Stimulated activated CD8-positive, alpha-beta memory T cell treated with anti-CD3 and anti-CD28 coated beads, Interleukin-12 subunit alpha, Interleukin-12 subunit beta, amount 100 ng/mL, for 1 hour (primary cell): ENCODE data around the gene ARRDC1.
"Not testable (repeated sequence)": the region's sequence is repeated elsewhere in the genome, so short reads cannot be mapped to it uniquely, and the experiment has no call there.

Source experiments
- DNase-seq: peaks from one replicate; pipeline ENCODE4 v3.0.0-alpha.2; 2020; ENCODE audit warnings: low read depth

The ARRDC1 gene

DNA sequence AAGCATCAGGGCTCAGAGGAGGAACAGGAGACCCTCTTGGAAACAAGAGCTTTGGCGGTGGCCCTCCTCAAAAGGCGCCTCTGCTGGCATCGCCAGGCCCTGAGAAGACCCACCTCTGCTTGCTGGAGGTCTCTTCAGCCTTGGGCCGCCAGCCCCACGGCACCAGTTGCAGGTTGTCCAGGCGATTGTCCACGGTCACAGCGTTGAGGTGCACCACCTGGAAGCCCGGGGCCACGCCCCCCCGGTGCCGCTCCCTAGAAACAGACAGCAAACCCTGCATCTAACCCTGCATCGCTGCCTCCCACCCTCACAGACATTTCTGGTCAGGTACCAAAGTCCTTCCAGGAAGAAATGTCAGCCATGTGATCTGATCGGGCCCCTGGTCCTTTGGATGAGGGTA lies 18.6 kb upstream of the ARRDC1 start:
- no peak for DNase-seq

DNA sequence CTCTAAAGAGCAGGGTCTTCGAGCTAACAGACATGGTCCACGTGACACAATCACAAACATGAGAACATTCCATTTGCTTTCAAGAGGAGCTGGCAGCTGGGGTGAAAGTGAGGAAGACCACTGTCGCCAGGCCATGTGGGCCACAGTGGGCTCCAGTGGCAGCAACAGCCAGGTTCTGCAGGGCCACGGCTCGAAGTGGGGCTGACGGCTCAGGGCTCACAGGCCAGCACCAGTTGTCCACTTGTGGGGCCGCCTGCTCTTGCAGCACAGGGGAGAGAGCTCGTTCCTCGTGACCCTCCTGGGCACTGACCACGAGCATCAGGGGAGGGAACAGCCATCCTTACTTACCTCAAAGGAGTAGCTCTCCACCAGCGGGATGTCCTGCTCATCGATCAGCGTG lies 17.2 kb upstream of the ARRDC1 start:
- no peak for DNase-seq

DNA sequence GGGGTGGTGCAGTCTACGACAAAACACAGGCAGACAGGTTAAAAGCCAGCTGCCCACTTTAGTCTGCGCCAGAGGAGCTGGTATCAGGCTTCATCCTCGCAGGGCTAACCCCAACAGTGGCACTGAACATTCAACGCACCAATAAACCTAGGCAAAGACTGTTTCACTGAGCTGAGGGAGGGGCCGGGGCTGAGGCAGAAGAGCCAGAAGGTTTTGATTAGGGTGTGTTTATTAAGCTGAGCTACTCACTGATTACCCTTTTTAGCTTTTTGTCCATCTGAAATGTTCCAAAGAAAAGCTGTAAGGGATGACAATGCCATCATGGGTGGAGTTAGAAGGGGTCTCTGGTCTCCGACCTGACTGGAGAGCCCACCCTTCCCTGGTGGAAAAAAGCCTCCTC lies 16.6 kb upstream of the ARRDC1 start:
- no peak for DNase-seq

DNA sequence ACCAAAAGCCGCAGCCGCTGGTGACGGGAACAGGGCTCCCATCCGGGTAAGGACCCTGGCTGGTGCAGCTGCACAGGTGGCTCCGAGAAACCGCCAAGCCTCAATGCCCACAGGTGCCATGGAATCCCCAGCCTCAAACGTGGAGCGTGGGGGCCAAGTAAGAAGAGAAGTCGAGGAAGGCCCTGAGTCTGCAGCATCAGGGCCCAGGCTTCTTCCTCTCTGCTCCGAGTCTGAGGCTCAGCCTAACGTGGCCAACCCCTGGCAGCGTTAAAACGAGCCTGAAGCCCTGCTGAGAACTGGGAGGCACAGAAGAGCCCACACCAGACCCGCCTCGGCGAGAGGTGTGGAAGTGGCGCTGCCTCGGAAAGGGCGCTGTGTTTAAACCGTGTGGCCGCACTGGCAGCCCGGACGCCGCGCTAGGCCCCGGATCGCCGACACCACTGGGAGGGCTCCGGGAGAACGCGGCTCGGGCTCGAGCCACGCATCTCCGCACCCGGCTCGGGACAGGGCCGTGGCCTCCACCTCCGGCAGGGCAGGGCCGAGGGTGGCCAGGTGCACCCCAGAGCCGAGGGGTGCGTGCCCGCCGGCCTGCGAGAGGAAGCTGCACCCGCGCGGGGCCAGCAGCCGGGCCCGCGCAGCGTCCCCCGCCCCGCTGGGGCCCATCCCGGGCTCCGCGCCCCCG lies 15.9 kb upstream of the ARRDC1 start:
- DNase-seq = no peak

DNA sequence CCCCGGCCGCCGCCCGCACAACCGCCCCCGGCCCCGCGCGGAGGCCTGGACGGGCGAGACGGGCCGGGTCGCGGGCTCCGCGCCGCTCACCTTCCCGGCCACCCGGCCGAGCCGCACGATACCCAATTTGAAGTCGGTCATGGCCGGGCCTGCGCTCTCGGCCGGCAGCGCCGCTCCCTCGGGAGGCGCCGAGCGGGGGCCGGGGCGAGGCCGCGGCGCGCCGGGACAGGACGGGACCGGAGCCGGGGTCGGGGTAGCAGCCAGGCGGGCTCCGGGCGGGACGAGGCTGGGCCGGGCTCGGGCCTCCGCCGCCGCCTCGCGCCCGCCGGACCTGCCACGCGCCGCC lies 15.4 kb upstream of the ARRDC1 start:
- DNase-seq = no peak

DNA sequence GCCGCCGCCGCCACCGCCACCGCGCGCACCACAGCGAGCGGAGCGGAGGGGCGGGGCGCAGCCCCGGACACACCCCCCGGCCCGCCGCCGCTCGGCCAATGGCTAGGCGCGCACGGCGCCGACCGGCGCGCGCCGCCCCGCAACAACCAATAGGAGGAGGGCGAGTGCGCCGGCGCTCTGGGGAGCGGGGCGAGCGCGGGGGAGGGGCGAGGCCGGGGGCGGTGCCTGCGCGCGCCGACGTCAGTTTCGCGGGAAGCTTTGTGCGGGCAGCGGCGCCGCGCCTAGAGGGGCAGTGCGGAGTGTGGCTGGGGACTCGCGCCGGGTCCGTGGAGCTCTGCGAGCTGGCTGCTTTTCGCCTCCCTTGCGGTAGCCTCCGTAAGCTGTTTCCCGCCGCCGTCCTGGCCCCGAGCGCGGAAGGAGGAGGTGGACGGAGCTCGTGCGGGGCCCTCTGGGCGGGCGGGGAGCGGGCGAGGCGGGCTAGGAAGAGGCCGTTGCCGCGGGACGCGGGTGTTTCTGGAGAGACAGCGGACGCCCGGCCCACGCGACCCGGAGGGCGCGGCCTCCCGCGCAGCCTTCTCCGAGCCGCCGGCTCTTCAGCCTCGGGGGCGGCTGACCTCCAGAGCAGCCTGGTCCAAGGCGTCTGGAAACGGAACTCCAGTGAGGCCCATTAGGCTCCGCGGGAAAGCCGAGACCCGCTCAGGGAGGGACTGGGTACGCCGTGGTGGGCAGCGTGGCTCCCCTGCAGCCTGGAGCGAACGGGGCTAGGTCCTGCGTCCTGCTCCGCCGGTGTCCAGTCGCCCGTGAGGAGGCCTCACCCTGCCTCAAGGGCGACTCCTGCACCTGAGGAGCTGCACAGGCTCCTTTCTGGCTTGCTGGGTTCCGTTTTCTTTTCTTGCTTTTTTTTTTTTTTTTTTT lies 14.8 kb upstream of the ARRDC1 start, which contains the start of gene ZMYND19:
Gene ZMYND19 (minus strand): TSS at position 44 of the 915 bp plus-strand sequence. CDS start 249 bp downstream, outside the sequence.
- DNase-seq = peak; percentile 81

DNA sequence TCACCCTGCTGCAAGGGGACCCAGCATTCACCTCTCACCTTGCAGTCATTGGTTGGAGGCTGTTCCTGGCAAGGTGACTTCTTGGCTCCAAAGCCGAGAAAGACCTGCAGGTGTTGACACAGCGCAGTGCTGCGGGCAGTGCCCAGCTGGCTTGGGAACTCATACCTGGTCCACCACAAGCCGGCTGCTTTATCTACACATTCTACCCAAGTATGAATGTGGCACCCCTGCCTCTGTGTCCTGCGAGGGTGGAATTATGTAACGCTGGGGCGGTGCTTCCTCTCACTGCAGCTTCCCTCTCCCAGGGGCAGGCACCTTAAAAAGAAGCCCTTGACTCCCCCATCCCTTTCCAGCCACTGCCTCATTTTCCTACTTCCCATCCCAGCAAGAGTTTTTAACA lies 12.7 kb upstream of the ARRDC1 start:
- no peak for DNase-seq

DNA sequence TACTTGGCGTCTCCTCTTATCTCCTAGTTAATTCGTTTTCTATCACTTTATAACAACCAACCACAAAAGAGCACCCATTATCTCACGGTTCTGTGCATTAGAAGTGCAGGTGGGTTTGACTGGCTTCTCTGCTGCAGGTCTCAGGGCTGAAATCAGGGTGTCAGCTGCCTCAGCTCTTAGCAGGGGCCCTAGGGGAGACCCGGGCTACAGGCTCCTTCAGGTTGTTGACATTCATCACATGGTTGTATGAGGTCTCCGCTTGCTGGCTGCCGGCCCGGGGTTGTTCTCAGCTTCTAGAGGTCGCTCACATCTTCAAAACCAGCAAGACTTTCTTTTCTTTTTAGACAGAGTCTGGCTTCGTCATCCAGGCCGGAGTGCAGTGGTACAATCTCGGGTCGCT lies 12.3 kb upstream of the ARRDC1 start:
- no peak for DNase-seq

DNA sequence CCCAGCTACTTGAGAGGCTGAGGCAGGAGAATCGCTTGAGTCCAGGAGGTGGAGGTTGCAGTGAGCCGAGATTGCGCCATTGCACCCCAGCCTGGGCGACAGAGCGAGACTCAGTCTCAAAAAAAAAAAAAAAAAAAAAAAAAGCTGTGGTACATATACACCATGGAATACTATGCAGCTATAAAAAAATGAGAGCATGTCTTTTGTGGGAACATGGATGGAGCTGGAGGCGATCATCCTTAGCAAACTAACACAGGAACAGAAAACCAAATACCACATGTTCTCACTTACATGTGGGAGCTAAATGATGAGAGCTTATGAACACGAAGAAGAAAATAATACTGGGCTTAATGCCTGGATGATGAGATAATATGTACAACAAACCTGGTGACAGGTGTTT lies 8.9 kb upstream of the ARRDC1 start:
- not testable (repeated sequence) for DNase-seq

DNA sequence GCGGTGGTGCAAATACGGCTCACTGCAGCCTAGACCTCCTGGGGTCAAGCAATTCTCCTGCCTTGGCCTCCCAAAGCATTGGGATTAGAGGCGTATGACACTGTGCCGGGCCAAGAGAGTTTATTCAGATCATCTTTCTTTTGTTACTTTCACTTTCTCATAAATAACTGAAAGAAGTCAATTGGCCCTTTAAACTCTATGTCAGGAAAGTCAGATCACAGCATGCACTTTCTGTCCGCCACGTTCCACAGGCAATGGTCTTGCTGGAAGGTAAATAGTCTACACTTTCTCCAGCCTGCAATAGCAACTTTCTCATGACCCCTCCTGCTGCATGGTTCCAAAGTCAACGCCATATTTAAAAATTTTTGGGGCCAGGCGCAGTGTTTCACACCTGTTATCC lies 6.5 kb upstream of the ARRDC1 start:
- no peak for DNase-seq

DNA sequence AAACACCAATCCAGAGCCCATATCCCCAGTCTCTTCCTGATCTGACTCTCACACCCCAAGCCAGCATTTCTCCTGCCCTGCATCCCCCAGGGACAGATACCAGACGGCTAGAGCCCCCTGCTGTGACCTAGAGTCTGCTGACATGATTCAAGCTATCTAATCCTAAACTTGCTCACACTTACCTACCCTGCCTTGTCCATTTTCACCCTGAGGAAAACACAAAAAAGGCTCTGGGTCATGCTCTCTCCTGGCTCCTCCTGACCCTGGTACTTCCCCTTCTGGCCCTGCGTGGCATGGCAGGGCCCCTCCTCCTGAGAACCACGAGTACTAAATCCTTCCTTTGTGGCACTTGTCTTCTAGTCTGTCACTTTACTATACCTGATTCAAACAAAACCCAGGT lies 2.8 kb upstream of the ARRDC1 start:
- DNase-seq = no peak

DNA sequence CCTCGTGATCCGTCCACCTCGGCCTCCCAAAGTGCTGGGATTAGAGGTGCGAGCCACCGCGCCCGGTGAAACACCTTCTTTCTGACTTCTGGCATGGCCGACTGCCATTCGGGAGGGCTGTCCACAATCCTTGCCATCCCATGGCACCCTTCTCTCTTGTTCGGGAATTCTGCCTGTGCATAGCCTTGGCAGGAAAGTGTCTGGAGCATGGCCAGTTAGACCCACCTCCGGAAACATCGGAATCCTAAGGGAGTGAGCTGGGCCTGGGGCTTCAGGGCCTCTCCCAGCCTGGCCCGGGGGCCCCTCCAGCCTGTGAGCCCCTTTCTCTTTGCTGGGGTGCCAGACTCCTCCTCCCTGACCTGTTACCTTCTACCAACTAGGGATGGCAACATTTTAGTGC lies 1.6 kb upstream of the ARRDC1 start:
- DNase-seq = no peak

DNA sequence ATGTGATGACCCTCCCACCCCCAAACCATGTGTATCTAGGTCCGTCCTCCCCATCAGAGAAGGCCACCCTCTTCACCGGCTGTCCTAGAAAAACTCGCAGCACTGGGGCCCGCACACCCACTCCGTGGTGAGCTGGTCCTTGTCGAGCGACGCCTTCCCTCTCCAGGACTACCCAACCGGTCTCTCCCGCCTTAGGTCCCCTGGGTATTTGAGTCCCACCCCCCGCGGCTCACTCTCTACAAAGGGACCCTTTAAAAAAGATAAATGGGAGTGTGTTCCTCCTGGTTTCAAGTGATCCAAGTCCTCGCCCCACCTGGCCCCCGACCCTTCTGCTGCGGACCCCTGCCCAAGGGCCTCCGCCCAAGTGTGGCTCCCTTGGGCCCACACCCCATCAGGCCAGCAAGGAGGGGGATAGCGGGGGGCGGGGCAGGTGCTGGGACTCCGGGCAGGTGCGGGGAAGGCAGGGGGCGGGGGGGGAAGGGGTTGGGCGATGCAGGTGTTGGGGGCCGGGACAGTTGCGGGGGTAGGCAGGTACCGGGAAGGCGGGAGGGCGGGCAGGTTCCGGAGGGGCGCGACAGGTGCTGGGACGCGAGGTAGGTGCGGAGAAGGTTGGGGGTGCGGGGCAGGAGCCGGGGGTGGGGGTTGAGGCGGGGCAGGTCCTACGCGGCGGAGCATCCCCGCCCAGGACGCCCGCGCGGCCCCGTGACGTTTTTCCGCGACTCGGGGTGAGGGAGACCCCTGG lies 970 bp upstream of the ARRDC1 start:
- DNase-seq = no peak

DNA sequence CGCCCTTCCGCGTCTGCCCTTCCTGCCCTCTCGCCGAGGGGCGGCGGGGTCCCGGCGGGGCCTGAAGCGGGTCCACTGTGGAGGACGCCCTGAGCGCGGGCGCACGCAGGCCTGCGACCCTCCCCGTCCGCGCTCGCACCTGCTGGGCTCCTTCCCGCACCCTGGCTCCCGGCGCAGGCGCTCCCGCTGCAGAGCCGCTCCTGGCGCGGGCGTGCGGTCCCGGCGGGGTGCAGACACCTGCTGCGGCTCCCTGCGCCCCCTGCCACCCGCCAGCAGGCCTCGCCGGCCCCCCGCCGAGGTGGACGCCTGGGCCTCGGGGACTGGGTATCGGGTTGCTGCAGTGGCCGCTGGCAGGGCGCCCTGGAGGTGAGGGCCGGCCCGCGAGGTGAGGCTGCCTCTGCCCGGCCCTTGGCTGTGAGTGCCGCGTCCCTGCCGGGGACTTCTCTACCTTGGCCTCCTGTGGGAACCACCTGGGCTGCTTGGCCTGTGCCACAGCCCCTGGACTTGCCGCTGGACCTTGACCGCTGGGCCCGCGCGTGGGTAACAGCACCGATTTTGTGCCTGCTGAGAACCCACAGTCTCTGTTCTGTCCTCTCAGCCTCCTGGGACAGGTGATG lies 627 bp downstream of the ARRDC1 start:
- no peak for DNase-seq

DNA sequence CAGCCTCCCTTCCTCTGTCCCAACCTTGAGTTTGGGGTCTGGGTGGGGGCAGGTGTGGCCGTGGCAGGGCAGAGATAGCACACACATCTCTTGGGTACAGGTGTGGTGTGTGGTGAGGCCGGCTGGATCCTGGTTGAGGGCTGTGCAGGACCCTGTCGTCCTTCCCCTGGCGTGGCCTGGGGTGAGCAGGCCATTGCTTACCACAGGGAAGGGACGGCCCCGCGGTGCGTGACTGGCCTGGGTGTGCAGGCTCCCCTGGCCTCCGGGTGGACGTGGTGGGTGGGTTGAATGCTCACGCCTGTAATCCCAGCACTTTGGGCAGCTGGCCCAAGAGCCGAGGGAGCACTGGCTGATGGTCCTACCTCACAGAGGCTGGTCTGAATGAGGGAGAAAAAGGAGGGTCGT lies 1.2 kb downstream of the ARRDC1 start:
- no peak for DNase-seq

DNA sequence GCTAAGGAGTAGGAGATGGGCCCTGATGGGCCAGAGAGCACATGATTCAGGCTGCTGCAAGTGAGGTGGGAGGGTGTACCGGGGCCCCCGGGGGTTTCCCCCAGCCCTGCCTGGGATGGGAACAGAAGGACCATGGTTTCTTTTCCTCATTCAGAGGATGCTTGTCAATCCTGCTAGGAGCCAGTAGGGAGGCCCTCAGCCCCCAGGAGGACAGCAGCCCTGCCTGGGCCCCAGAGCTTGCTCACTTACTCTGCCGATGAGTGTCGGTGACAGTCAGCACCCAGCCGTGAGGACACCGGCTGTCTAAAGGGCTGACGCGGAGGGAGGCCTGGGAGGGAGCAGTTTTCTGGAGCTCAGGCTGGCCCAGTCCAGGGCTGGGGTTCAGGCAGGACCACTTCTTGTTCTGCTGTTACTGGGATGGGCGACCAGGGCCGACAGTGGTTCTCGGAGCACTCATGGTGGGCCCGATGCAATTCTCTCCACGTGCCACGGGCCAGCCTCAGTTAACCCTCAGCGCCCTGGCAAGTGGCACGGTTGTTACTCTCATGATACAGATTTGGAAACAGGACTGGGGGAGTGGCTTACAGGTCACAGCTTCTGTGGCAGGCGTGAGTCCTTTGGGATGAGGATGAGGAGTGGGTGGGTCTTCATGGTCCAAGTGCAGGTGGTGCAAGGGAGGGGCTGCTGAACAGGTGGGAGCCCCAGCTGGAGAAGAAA lies 1.8 kb downstream of the ARRDC1 start:
- DNase-seq = no peak

DNA sequence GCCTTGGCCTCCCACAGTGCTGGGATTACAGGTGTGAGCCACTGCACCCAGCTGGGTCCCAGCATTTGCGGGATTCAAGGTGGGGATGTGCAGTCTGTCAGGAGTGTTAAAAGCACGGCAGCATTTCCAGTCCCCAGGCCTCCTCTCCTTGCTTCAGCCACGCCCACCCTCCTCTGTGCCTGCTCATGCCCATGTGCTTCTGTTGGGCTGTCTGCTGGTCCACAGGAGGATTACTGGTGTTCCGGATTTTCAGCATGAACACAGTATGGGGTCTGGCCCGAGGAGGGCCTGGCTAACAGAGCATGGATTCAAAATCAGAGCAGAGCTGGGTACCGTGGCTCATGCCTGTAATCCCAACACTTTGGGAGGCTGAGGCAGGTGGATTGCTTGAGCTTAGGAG lies 5.5 kb downstream of the ARRDC1 start:
- no peak for DNase-seq

DNA sequence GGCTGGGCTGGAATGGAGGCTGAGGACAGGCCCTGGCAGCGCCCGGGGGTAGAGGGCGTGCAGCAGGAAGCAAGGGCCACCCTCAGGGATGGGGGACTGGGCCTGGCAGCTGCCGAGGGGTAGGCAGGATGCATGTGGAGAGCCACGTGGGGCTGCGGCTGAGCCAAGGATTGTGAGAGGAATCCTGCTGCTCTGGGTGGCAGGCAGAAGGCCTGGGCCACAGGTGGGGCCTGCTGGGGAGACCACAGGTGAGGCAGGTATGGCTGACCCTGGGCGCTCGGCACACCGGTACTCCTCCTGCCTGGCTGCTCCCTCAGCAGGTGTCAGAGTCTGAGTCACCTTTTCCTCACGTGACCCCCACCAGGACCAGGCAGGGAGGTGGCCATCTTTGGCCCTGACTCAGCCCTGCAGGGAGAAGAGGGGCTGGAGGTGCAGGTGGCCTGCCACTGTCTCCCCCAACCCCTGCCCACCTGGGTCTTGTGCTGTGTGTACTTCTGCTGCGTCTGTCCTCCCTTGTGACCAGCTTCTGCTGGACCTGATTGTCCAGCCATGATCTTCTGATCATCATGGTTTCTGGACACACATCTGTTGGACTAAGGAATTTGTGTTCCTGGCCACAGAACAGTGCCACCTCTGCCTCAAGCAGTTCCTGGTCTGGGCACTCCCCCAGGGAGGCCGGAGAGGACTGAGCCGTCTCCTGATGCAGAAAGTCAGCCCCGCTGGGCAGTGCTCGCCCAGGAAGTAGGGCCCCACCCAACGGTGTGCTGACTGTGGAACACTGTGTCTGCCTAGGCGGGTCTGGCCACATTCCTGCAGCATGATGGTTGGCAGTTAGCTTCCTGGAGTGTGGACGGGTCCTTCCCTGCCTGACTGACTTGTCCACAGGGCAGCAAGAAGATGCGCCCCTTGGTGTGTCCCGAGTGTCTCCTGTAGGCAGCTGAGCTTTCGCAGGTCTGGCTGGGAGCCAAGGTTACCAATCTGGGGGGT lies 6.4 kb downstream of the ARRDC1 start:
- no peak for DNase-seq

DNA sequence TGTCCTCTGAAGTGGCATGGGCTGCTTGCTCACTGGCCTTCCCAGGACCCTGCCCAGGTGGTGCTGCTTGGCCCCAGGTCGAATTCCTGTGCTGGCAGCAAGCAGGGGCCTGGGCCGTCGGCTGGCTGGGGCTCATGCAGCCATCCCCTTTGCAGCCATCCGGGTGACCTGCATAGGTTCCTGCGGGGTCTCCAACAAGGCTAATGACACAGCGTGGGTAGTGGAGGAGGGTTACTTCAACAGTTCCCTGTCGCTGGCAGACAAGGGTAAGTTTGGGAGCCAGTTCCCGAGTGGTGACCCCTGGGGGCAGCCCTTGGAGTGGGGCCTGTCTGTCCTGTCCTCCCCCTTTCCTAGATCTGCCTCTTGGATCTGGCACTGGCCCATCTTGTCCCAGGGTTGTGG lies 7.3 kb downstream of the ARRDC1 start:
- no peak for DNase-seq

DNA sequence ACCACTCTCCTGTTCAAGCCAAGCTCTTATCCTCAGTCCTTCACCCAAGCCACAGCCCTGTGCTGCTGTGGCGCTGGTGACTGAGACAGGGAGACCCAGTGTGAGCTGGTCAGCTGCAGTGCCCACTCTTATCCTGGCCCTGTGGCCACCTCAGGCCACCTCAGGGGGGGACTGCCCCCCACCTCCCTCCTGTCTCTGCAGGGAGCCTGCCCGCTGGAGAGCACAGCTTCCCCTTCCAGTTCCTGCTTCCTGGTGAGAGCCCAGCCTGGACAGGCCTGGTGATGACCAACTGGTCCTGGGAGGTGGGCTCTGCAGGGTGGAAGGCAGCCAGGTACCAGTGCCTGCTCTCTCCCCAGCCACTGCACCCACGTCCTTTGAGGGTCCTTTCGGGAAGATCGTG lies 7.8 kb downstream of the ARRDC1 start:
- no peak for DNase-seq
